Cardiac muscle cell (in vitro differentiated cells and primary cell): ENCODE results near the gene SATB2. TPM values are rescaled to one million over a fixed set of nuclear protein-coding genes. Genes with fewer than 3 reads are reported as not detected.

Experiments
- DNase-seq, 2 donors: peaks; one replicate each; pipeline versions ENCODE4 v3.0.0 to v3.0.0-alpha.2; 2010 to 2017; ENCODE audit warnings: low read depth in 1 of 2, low spot score in 1 of 2
- H3K27ac ChIP-seq: fragments of 200-600 bp; sonication (generic); 2 replicates; pipeline ENCODE4 v1.5.1; 2016
- H3K27me3 ChIP-seq: fragments of 200-600 bp; sonication (generic); 2 replicates; pipeline ENCODE4 v1.6.0; 2016; ENCODE audit warnings: control low read depth
- H3K36me3 ChIP-seq: fragments of 200-600 bp; sonication (generic); 2 replicates; pipeline ENCODE4 v1.5.1; 2016; ENCODE audit warnings: control low read depth
- H3K4me1 ChIP-seq: fragments of 200-600 bp; sonication (generic); 2 replicates; pipeline ENCODE4 v1.8.1; 2017; ENCODE audit warnings: low read depth, mild to moderate bottlenecking, mixed run types
- H3K4me3 ChIP-seq: fragments of 200-600 bp; sonication (generic); 2 replicates; pipeline ENCODE4 v1.5.1; 2016; ENCODE audit warnings: mild to moderate bottlenecking
- H3K9me3 ChIP-seq: fragments of 200-600 bp; sonication (generic); 2 replicates; pipeline ENCODE4 v1.5.1; 2017; ENCODE audit warnings: low read depth, mild to moderate bottlenecking, control low read depth
- CTCF ChIP-seq: IDR thresholded peaks from 2 replicates; pipeline ENCODE4 v1.5.1; 2012; ENCODE audit warnings: low read depth, mild to moderate bottlenecking, low read length
- polyA plus RNA-seq: library from polyadenylated mRNA; unstranded; fragments of >200 nt; fragmentation: Nextera tagmentation; extraction: Ambion mirVana; gene quantifications from 2 replicates; pipeline ENCODE4 v1.2.1, GENCODE V29; 2016
- total RNA-seq: library from RNA; depleted of rRNA; stranded (reverse); fragments of >200 nt; gene quantifications from 2 replicates; pipeline ENCODE4 v1.2.3, GENCODE V29; 2016

Gene SATB2
- total and polyA plus RNA-seq, 2 experiments from 2014 or later, result 1.0 to 1.4 TPM

- Histone ChIP-seq H3K4me1 (no peaks in the 10 kb centered on the region), H3K27ac (no peak overlapping the region), H3K4me3 (no peak overlapping the region), H3K9me3 (no peaks in the 10 kb centered on the region), H3K36me3 (no peaks in the 10 kb centered on the region), H3K27me3 (no peaks in the 10 kb centered on the region)
- no peak for DNase-seq
- TF ChIP-seq CTCF, result no peak
Observed at GRCh38 chr2:199409759-199410529, 47.8 kb downstream of the SATB2 start.

- Histone ChIP-seq H3K4me3 (no peak overlapping the region), H3K27ac (no peak overlapping the region), H3K27me3 (no peaks in the 10 kb centered on the region), H3K36me3 (no peaks in the 10 kb centered on the region), H3K4me1 (no peaks in the 10 kb centered on the region), H3K9me3 (no peaks in the 10 kb centered on the region)
- DNase-seq, result no peak
- no peak for TF ChIP-seq CTCF
Observed at GRCh38 chr2:199407421-199407820, 50.3 kb downstream of the SATB2 start.

- Histone ChIP-seq H3K27ac (no peak overlapping the region), H3K27me3 (no peaks in the 10 kb centered on the region), H3K9me3 (no peaks in the 10 kb centered on the region), H3K4me3 (no peak overlapping the region), H3K4me1 (no peaks in the 10 kb centered on the region), H3K36me3 (no peaks in the 10 kb centered on the region)
- peak; percentile 17 to 25 for DNase-seq
- peak; percentile 37 for TF ChIP-seq CTCF
Observed at GRCh38 chr2:199405241-199405640, 52.5 kb downstream of the SATB2 start.

- Histone ChIP-seq H3K4me3 (no peak overlapping the region), H3K27ac (no peak overlapping the region), H3K36me3 (no peaks in the 10 kb centered on the region), H3K4me1 (no peaks in the 10 kb centered on the region), H3K27me3 (no peaks in the 10 kb centered on the region), H3K9me3 (no peaks in the 10 kb centered on the region)
- no peak for TF ChIP-seq CTCF
- peak in 1 of 2 donors; percentile 53 for DNase-seq
Observed at GRCh38 chr2:199404841-199405240, 52.9 kb downstream of the SATB2 start.

- peak in 1 of 2 donors; percentile 10 for DNase-seq
- H3K27ac ChIP-seq, result no peak overlapping the region
- no peaks in the 10 kb centered on the region for H3K9me3 ChIP-seq
- no peak overlapping the region for H3K4me3 ChIP-seq
- H3K36me3 ChIP-seq, result no peaks in the 10 kb centered on the region
- no peaks in the 10 kb centered on the region for H3K4me1 ChIP-seq
- H3K27me3 ChIP-seq, result no peaks in the 10 kb centered on the region
- TF ChIP-seq CTCF, result no peak
Observed at GRCh38 chr2:199395311-199395710, 62.4 kb downstream of the SATB2 start.
